ENCODE results near the gene GRIK1. TPM values are rescaled to one million over a fixed set of nuclear protein-coding genes. Genes with fewer than 3 reads are reported as not detected.

Gene GRIK1
- polyA plus RNA-seq, 1 donor (not counting 4 experiments of a cell fraction or from before 2014, with no cell fraction given), result not detected

GRCh38 chr21:29803191-29803590, 136.6 kb downstream of the GRIK1 start:
- Histone ChIP-seq H3K4me1 (ENCODE audit: control insufficient read depth, extremely low read depth, insufficient read depth, low read length) (no peaks in the 10 kb centered on the region), H2AFZ (ENCODE audit: control insufficient read depth, low read length) (no peak overlapping the region), H3K4me2 (ENCODE audit: control insufficient read depth, extremely low read depth, insufficient read depth, low read depth, low read length) (no peak overlapping the region), H4K20me1 (ENCODE audit: control insufficient read depth, extremely low read depth, insufficient read depth, low read length) (no peaks in the 10 kb centered on the region), H3K9ac (ENCODE audit: control insufficient read depth, extremely low read depth, insufficient read depth, low read length) (no peak overlapping the region), H3K27ac (ENCODE audit: control insufficient read depth, insufficient read depth, low read length) (no peak overlapping the region), H3K9me3 (ENCODE audit: control insufficient read depth, low read depth, low read length) (no peaks in the 10 kb centered on the region), H3K9me1 (ENCODE audit: control insufficient read depth, extremely low read depth, insufficient read depth, low read length) (no peaks in the 10 kb centered on the region), H3K36me3 (ENCODE audit: control insufficient read depth in 2 of 2, extremely low read depth in 1 of 2, insufficient read depth in 2 of 2, low read length in 2 of 2) (no peaks in the 10 kb centered on the region), H3K27me3 (ENCODE audit: control insufficient read depth, extremely low read depth, insufficient read depth, low read length) (no peaks in the 10 kb centered on the region), H3K79me2 (ENCODE audit: control insufficient read depth, insufficient read depth, low read length) (no peaks in the 10 kb centered on the region), H3K4me3 (ENCODE audit: control insufficient read depth in 2 of 3, extremely low read depth in 1 of 3, insufficient read depth in 2 of 3, low read depth in 1 of 3, low read length in 3 of 3) (no peak overlapping the region)
- DNase-seq (ENCODE audit: low read depth, low spot score) (no peak), FAIRE-seq (no peak)
- dilution Hi-C loops (cut with MboI; ENCODE audit: extremely low pct_ligation_motif_present, low sequenced_read_pairs), result no loop called here
- no peak for TF ChIP-seq EZH2 (IDR thresholded peaks at IDR 0.05; ENCODE audit: low read length)
- TF ChIP-seq CTCF (optimal IDR thresholded peaks at IDR 0.05 in 1 of 3, IDR thresholded peaks at IDR 0.05 in 1 of 3, conservative IDR thresholded peaks at IDR 0.05 in 1 of 3; ENCODE audit: extremely low read depth in 1 of 3, insufficient read depth in 2 of 3, low read length in 3 of 3), result no peak

DNA sequence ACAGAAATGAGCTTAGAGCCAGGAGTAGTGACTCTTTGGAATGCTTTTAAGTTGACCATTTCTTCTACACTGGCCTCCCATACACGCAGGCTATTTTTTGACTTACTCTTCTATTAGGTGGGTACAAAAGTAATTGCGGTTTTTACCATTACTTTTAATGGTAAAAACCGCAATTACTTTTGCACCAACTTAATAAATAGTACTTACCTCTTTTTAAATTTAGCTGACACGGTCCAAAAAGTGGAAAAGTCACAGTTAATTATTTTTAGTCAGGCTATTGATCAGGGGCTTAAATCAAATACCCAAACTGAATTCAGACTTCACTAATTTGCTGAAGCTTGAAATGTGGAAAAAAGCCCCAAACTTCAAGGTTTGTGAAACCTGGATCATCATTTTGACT, 138.7 kb downstream of the GRIK1 start:
- Histone ChIP-seq H3K27ac (ENCODE audit: control insufficient read depth, insufficient read depth, low read length) (no peak overlapping the region), H3K9me3 (ENCODE audit: control insufficient read depth, low read depth, low read length) (no peaks in the 10 kb centered on the region), H3K4me2 (ENCODE audit: control insufficient read depth, extremely low read depth, insufficient read depth, low read depth, low read length) (no peak overlapping the region), H3K4me3 (ENCODE audit: control insufficient read depth in 2 of 3, extremely low read depth in 1 of 3, insufficient read depth in 2 of 3, low read depth in 1 of 3, low read length in 3 of 3) (no peak overlapping the region), H3K36me3 (ENCODE audit: control insufficient read depth in 2 of 2, extremely low read depth in 1 of 2, insufficient read depth in 2 of 2, low read length in 2 of 2) (no peaks in the 10 kb centered on the region), H3K27me3 (ENCODE audit: control insufficient read depth, extremely low read depth, insufficient read depth, low read length) (no peaks in the 10 kb centered on the region), H2AFZ (ENCODE audit: control insufficient read depth, low read length) (no peak overlapping the region), H3K79me2 (ENCODE audit: control insufficient read depth, insufficient read depth, low read length) (no peaks in the 10 kb centered on the region), H3K9ac (ENCODE audit: control insufficient read depth, extremely low read depth, insufficient read depth, low read length) (no peak overlapping the region), H3K9me1 (ENCODE audit: control insufficient read depth, extremely low read depth, insufficient read depth, low read length) (no peaks in the 10 kb centered on the region), H4K20me1 (ENCODE audit: control insufficient read depth, extremely low read depth, insufficient read depth, low read length) (no peaks in the 10 kb centered on the region), H3K4me1 (ENCODE audit: control insufficient read depth, extremely low read depth, insufficient read depth, low read length) (no peaks in the 10 kb centered on the region)
- no peak for TF ChIP-seq CTCF (optimal IDR thresholded peaks at IDR 0.05 in 1 of 3, IDR thresholded peaks at IDR 0.05 in 1 of 3, conservative IDR thresholded peaks at IDR 0.05 in 1 of 3; ENCODE audit: extremely low read depth in 1 of 3, insufficient read depth in 2 of 3, low read length in 3 of 3)
- TF ChIP-seq EZH2 (IDR thresholded peaks at IDR 0.05; ENCODE audit: low read length), result no peak
- dilution Hi-C loops (cut with MboI; ENCODE audit: extremely low pct_ligation_motif_present, low sequenced_read_pairs), result no loop called here
- FAIRE-seq (no peak), DNase-seq (ENCODE audit: low read depth, low spot score) (no peak)

All from keratinocyte (primary cell).